ENCODE results near the gene TGFB2.

DNA sequence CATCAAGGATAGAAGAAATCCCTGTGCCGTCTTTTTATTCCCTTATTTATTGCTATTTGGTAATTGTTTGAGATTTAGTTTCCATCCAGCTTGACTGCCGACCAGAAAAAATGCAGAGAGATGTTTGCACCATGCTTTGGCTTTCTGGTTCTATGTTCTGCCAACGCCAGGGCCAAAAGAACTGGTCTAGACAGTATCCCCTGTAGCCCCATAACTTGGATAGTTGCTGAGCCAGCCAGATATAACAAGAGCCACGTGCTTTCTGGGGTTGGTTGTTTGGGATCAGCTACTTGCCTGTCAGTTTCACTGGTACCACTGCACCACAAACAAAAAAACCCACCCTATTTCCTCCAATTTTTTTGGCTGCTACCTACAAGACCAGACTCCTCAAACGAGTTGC, 99.0 kb downstream of the TGFB2 start:
- TF ChIP-seq, protein P1, sequence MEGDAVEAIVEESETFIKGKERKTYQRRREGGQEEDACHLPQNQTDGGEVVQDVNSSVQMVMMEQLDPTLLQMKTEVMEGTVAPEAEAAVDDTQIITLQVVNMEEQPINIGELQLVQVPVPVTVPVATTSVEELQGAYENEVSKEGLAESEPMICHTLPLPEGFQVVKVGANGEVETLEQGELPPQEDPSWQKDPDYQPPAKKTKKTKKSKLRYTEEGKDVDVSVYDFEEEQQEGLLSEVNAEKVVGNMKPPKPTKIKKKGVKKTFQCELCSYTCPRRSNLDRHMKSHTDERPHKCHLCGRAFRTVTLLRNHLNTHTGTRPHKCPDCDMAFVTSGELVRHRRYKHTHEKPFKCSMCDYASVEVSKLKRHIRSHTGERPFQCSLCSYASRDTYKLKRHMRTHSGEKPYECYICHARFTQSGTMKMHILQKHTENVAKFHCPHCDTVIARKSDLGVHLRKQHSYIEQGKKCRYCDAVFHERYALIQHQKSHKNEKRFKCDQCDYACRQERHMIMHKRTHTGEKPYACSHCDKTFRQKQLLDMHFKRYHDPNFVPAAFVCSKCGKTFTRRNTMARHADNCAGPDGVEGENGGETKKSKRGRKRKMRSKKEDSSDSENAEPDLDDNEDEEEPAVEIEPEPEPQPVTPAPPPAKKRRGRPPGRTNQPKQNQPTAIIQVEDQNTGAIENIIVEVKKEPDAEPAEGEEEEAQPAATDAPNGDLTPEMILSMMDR (conservative IDR thresholded peaks at IDR 0.05; ENCODE audit: low read depth in 2 of 2) = no peak
- TF ChIP-seq, protein P2, sequence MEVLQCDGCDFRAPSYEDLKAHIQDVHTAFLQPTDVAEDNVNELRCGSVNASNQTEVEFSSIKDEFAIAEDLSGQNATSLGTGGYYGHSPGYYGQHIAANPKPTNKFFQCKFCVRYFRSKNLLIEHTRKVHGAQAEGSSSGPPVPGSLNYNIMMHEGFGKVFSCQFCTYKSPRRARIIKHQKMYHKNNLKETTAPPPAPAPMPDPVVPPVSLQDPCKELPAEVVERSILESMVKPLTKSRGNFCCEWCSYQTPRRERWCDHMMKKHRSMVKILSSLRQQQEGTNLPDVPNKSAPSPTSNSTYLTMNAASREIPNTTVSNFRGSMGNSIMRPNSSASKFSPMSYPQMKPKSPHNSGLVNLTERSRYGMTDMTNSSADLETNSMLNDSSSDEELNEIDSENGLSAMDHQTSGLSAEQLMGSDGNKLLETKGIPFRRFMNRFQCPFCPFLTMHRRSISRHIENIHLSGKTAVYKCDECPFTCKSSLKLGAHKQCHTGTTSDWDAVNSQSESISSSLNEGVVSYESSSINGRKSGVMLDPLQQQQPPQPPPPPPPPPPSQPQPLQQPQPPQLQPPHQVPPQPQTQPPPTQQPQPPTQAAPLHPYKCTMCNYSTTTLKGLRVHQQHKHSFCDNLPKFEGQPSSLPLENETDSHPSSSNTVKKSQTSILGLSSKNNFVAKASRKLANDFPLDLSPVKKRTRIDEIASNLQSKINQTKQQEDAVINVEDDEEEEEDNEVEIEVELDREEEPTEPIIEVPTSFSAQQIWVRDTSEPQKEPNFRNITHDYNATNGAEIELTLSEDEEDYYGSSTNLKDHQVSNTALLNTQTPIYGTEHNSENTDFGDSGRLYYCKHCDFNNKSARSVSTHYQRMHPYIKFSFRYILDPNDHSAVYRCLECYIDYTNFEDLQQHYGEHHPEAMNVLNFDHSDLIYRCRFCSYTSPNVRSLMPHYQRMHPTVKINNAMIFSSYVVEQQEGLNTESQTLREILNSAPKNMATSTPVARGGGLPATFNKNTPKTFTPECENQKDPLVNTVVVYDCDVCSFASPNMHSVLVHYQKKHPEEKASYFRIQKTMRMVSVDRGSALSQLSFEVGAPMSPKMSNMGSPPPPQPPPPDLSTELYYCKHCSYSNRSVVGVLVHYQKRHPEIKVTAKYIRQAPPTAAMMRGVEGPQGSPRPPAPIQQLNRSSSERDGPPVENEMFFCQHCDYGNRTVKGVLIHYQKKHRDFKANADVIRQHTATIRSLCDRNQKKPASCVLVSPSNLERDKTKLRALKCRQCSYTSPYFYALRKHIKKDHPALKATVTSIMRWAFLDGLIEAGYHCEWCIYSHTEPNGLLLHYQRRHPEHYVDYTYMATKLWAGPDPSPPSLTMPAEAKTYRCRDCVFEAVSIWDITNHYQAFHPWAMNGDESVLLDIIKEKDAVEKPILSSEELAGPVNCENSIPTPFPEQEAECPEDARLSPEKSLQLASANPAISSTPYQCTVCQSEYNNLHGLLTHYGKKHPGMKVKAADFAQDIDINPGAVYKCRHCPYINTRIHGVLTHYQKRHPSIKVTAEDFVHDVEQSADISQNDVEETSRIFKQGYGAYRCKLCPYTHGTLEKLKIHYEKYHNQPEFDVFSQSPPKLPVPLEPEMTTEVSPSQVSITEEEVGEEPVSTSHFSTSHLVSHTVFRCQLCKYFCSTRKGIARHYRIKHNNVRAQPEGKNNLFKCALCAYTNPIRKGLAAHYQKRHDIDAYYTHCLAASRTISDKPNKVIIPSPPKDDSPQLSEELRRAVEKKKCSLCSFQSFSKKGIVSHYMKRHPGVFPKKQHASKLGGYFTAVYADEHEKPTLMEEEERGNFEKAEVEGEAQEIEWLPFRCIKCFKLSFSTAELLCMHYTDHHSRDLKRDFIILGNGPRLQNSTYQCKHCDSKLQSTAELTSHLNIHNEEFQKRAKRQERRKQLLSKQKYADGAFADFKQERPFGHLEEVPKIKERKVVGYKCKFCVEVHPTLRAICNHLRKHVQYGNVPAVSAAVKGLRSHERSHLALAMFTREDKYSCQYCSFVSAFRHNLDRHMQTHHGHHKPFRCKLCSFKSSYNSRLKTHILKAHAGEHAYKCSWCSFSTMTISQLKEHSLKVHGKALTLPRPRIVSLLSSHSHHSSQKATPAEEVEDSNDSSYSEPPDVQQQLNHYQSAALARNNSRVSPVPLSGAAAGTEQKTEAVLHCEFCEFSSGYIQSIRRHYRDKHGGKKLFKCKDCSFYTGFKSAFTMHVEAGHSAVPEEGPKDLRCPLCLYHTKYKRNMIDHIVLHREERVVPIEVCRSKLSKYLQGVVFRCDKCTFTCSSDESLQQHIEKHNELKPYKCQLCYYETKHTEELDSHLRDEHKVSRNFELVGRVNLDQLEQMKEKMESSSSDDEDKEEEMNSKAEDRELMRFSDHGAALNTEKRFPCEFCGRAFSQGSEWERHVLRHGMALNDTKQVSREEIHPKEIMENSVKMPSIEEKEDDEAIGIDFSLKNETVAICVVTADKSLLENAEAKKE (CRISPR knock-in tag; IDR thresholded peaks at IDR 0.05) = no peak
- TF ChIP-seq EZH2 (IDR thresholded peaks at IDR 0.05; ENCODE audit: low read depth, unreplicated experiment) = no peak
- TF ChIP-seq CREB1 (CRISPR knock-in tag; IDR thresholded peaks at IDR 0.05; ENCODE audit: low read depth) = no peak
- TF ChIP-seq EZH2phosphoT487 (IDR thresholded peaks at IDR 0.05; ENCODE audit: unreplicated experiment) = no peak
- no peak for TF ChIP-seq JUNB (IDR thresholded peaks at IDR 0.05; ENCODE audit: unreplicated experiment)
- no peak for TF ChIP-seq POLR2AphosphoS5 (IDR thresholded peaks at IDR 0.05; ENCODE audit: low read depth)
- TF ChIP-seq, protein P3, sequence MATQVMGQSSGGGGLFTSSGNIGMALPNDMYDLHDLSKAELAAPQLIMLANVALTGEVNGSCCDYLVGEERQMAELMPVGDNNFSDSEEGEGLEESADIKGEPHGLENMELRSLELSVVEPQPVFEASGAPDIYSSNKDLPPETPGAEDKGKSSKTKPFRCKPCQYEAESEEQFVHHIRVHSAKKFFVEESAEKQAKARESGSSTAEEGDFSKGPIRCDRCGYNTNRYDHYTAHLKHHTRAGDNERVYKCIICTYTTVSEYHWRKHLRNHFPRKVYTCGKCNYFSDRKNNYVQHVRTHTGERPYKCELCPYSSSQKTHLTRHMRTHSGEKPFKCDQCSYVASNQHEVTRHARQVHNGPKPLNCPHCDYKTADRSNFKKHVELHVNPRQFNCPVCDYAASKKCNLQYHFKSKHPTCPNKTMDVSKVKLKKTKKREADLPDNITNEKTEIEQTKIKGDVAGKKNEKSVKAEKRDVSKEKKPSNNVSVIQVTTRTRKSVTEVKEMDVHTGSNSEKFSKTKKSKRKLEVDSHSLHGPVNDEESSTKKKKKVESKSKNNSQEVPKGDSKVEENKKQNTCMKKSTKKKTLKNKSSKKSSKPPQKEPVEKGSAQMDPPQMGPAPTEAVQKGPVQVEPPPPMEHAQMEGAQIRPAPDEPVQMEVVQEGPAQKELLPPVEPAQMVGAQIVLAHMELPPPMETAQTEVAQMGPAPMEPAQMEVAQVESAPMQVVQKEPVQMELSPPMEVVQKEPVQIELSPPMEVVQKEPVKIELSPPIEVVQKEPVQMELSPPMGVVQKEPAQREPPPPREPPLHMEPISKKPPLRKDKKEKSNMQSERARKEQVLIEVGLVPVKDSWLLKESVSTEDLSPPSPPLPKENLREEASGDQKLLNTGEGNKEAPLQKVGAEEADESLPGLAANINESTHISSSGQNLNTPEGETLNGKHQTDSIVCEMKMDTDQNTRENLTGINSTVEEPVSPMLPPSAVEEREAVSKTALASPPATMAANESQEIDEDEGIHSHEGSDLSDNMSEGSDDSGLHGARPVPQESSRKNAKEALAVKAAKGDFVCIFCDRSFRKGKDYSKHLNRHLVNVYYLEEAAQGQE (IDR thresholded peaks at IDR 0.05; ENCODE audit: unreplicated experiment) = no peak
- TF ChIP-seq ZNF114 (CRISPR knock-in tag; IDR thresholded peaks at IDR 0.05) = no peak

Measured in GM23338 (cell line).